Ascending aorta (tissue), 2 donors: ENCODE measurements around the gene ATP11A. TPM values are rescaled to one million over a fixed set of nuclear protein-coding genes. Genes with fewer than 3 reads are reported as not detected.

Source experiments
- DNase-seq, 2 donors: peaks; one replicate each; pipeline ENCODE4 v3.0.0-alpha.2; 2019; ENCODE audit warnings: low spot score in 2 of 2
- H3K27ac ChIP-seq, 2 donors: fragments of 200-600 bp; sonication (generic); one replicate each; pipeline ENCODE4 v1.5.1; 2016 to 2017; ENCODE audit warnings: mild to moderate bottlenecking in 1 of 2
- H3K27me3 ChIP-seq: fragments of 200-600 bp; sonication (generic); one replicate; pipeline ENCODE4 v1.5.1; 2017
- H3K36me3 ChIP-seq, 2 donors: fragments of 200-600 bp; sonication (generic); one replicate each; pipeline ENCODE4 v1.5.1; 2016
- H3K4me1 ChIP-seq, 2 donors: fragments of 200-600 bp; sonication (generic); one replicate each; pipeline ENCODE4 v1.5.1; 2016 to 2017; ENCODE audit warnings: mild to moderate bottlenecking in 1 of 2
- H3K4me3 ChIP-seq, 2 donors: fragments of 200-600 bp; sonication (generic); one replicate each; pipeline ENCODE4 v1.5.1; 2016 to 2017; ENCODE audit warnings: mild to moderate bottlenecking in 1 of 2
- H3K9me3 ChIP-seq, 2 donors: fragments of 200-600 bp; sonication (generic); one replicate each; pipeline ENCODE4 v1.5.1; 2016
- intact Hi-C: fragments of 100-400 bp; cut with DNase I; formaldehyde crosslinking; loops from one replicate; pipeline ENCODE4 v1.15.1; 2023
- total RNA-seq: library from RNA; depleted of rRNA; stranded (reverse); fragments of >200 nt; gene quantifications from one replicate; pipeline ENCODE4 v1.1.0, GENCODE V29; 2016
- TF ChIP-seq, protein P1 (sequence below), 3 experiments: fragments of 200-600 bp in 2 of 3; fragments of 450-650 bp in 1 of 3; sonication (generic) in 2 of 3; IDR thresholded peaks; one replicate each; pipeline ENCODE4 v1.5.1; 2016 to 2019; ENCODE audit warnings: antibody characterized with exemption in 3 of 3, mild to moderate bottlenecking in 1 of 3, moderate library complexity in 1 of 3

The ATP11A gene
- total RNA-seq, 1 donor from 2014 or later: 50.1 TPM

DNA sequence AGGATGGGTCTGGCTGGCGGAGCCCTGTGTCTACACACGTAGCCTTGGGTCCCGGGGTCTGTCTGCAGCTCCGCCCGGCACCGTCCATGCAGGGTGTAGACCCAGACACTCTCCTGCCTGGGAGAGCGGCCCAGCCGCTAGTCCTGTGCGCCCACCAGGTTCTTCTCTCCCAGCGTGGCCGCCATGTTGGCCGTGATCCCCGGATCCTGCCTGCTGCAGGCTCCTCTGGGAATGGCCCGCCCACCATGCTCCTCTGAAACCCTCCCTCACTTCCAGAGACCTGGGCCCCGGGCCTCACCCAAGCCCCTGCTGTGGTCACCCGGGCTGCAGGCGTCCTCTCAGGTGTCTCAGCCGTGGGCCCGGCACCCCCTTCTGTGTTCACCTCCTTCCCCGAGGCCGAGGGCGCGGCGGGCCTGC, 221.5 kb downstream of the ATP11A start:
- H3K27ac ChIP-seq: no peak overlapping the region
- no peaks in the 10 kb centered on the region for H3K36me3 ChIP-seq
- no peak overlapping the region for H3K4me3 ChIP-seq
- no peak for DNase-seq
- no peaks in the 10 kb centered on the region for H3K4me1 ChIP-seq
- H3K27me3 ChIP-seq: peaks cover 4% of the 10 kb centered on the region
- intact Hi-C loops: no loop called here
- H3K9me3 ChIP-seq: no peaks in the 10 kb centered on the region
- TF ChIP-seq, protein P1, sequence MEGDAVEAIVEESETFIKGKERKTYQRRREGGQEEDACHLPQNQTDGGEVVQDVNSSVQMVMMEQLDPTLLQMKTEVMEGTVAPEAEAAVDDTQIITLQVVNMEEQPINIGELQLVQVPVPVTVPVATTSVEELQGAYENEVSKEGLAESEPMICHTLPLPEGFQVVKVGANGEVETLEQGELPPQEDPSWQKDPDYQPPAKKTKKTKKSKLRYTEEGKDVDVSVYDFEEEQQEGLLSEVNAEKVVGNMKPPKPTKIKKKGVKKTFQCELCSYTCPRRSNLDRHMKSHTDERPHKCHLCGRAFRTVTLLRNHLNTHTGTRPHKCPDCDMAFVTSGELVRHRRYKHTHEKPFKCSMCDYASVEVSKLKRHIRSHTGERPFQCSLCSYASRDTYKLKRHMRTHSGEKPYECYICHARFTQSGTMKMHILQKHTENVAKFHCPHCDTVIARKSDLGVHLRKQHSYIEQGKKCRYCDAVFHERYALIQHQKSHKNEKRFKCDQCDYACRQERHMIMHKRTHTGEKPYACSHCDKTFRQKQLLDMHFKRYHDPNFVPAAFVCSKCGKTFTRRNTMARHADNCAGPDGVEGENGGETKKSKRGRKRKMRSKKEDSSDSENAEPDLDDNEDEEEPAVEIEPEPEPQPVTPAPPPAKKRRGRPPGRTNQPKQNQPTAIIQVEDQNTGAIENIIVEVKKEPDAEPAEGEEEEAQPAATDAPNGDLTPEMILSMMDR (IDR thresholded peaks at IDR 0.05): no peak

DNA sequence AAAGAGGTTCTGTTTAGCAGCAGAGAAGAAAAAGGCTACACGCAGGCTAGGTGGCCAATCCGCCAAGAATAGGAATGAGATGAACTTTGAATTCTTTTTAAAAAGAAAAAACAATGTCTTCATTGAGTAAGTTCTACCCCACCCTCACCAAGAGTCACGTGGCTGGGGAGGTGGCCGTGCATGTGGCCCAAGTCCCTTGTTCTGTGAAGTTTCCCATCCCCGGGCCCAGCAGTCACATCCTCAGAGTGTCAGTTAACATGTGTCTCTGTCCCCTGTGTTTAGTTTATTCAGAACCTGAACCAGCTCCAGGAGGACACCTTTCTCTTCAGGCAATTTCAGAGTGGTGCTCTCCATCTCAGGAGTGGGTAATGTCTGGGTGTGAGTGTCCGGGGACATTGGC, 222.0 kb downstream of the ATP11A start:
- intact Hi-C loops: no loop called here
- no peak for DNase-seq
- Histone ChIP-seq H3K9me3 (no peaks in the 10 kb centered on the region), H3K27ac (no peak overlapping the region), H3K27me3 (peaks cover 4% of the 10 kb centered on the region), H3K4me1 (no peaks in the 10 kb centered on the region), H3K36me3 (no peaks in the 10 kb centered on the region), H3K4me3 (no peak overlapping the region)
- TF ChIP-seq, protein P1 (IDR thresholded peaks at IDR 0.05): no peak

DNA sequence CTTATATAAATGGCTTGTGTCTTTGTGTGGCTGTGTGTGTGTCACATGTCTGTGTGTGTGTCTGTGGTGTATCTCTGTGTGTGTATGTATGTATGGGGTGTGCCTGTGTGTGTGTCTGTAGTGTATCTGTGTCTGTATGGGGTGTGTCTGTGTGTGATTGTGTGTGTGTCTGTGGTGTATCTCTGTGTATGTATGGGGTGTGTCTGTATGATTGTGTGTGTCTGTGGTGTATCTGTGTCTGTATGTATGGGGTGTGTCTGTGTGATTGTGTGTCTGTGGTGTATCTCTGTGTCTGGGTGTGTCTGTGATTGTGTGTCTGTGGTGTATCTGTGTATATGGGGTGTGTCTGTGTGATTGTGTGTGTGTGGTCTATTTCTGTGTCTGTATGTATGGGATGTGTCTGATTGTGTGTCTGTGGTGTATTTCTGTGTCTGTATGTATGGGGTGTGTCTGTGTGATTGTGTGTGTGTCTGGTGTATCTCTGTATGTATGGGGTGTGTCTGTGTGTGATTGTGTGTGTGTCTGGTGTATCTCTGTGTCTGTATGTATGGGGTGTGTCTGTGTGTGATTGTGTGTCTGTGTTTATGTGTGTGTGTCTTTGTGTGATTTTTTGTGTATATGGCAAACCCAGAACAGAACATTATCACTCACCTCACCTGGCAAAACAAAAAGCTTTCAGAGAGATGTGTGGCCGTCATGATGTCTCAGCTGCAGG, 223.0 kb downstream of the ATP11A start:
- no peak for DNase-seq
- TF ChIP-seq, protein P1 (IDR thresholded peaks at IDR 0.05): no peak
- Histone ChIP-seq H3K27me3 (peaks cover 4% of the 10 kb centered on the region), H3K36me3 (no peaks in the 10 kb centered on the region), H3K9me3 (no peaks in the 10 kb centered on the region), H3K4me3 (no peak overlapping the region), H3K27ac (no peak overlapping the region), H3K4me1 (no peaks in the 10 kb centered on the region)
- intact Hi-C loops: no loop called here

DNA sequence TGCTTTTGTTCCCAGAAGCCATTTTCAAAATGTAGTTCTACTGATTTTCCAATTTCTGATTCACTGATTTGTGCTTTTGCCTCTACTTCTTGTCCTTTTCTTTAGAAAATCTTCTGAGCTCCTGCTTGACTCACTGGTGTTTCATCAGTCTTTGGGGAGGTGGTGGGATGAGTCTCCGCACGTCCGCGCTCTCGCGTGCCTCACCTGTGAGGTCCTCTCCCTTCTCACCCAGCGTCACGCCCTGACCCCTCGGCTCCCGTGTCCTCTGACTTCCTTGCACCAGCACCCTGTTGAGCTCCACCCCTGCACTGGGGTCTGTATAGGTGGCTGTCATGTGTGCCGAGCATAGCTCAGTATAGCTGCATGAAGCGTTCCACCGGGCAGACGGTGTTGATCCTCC, 226.5 kb downstream of the ATP11A start:
- no peaks in the 10 kb centered on the region for H3K36me3 ChIP-seq
- TF ChIP-seq, protein P1 (IDR thresholded peaks at IDR 0.05): no peak
- intact Hi-C loops: no loop called here
- no peak for DNase-seq
- H3K9me3 ChIP-seq: no peaks in the 10 kb centered on the region
- H3K27me3 ChIP-seq: no peaks in the 10 kb centered on the region
- H3K4me1 ChIP-seq: no peaks in the 10 kb centered on the region
- no peak overlapping the region for H3K4me3 ChIP-seq
- H3K27ac ChIP-seq: no peak overlapping the region

DNA sequence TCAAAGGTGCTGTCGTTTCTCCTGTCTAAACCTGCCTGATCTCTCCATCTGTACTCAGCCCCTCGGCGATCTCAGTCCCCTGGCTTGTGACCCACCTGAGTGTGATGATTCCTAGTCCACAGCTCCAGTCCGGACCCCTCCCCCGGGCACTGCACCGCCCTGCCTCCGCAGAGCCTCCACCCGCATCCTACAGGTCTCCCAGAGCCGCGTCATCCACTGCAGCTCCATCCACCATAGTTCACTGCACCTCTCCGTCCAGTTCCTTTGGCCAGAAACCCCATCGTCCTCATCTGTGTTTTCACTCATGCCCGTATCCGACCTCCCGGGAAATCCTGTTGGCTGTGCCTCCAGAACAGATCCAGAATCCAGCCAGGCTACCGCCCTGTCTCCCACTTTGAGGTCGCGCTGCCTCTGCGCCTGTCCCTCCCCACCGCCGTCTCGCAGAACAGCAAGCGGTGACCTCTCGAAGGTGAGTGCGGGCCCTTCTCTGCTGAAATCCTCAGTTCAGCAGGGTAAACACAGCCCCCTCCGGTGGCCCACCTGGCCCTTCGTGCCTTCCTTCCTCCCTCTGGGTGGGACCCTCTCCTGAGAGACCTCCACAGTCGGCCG, 227.3 kb downstream of the ATP11A start:
- DNase-seq: no peak
- intact Hi-C loops: no loop called here
- TF ChIP-seq, protein P1 (IDR thresholded peaks at IDR 0.05): no peak
- no peaks in the 10 kb centered on the region for H3K36me3 ChIP-seq
- H3K9me3 ChIP-seq: no peaks in the 10 kb centered on the region
- no peaks in the 10 kb centered on the region for H3K27me3 ChIP-seq
- no peak overlapping the region for H3K4me3 ChIP-seq
- no peak overlapping the region for H3K27ac ChIP-seq
- no peaks in the 10 kb centered on the region for H3K4me1 ChIP-seq
